ENCODE results near the gene GPSM3. TPM values are rescaled to one million over a fixed set of nuclear protein-coding genes. Genes with fewer than 3 reads are reported as not detected.

GPSM3 gene
- total and polyA plus RNA-seq, 2 of the 13 experiments (the other 11 are each of a cell fraction or from before 2014, with no cell fraction given) = 0.18 to 6.2 TPM

DNA sequence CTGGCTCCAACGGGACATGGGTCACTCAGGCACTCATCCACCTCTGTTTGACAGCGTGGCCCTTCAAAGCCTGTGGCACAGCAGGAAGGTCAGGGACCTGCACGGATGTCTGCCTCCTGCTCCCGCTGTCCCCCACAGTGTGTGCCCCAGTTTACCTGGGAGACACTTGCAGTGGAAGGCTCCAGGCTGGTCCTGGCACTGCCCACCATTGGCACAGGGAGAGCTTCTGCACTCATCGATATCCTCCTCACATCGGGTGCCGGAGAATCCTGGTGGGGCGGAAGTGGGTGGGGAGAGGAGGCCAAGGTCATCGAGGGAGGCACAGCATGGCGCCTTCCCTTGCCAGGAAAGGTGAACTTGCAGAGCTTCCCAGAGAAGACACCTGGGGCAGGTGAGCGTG lies 24.6 kb upstream of the GPSM3 start:
- Histone ChIP-seq H3K36me3 (replicated peaks in 1 of 2; ENCODE audit: control insufficient read depth in 1 of 2, insufficient read depth in 2 of 2, low read length in 2 of 2) (no peaks in the 10 kb centered on the region), H4K20me1 (ENCODE audit: insufficient read depth, low read length) (no peaks in the 10 kb centered on the region), H3K9ac (ENCODE audit: insufficient read depth, low read depth, low read length) (no peak overlapping the region), H3K4me1 (ENCODE audit: insufficient read depth, low read length) (no peaks in the 10 kb centered on the region), H3K9me3 (ENCODE audit: low read length) (no peaks in the 10 kb centered on the region), H3K4me3 (replicated peaks in 1 of 3; ENCODE audit: insufficient read depth in 1 of 3, low read depth in 2 of 3, low read length in 3 of 3) (no peak overlapping the region), H3K79me2 (ENCODE audit: insufficient read depth, low read length) (no peaks in the 10 kb centered on the region), H3K27me3 (ENCODE audit: control insufficient read depth in 1 of 2, insufficient read depth in 2 of 2, low read length in 2 of 2) (peaks cover 12 to 68% of the 10 kb centered on the region in 2 experiments; a peak in 4 of 5 replicates), H2AFZ (ENCODE audit: low read length) (no peak overlapping the region), H3K4me2 (ENCODE audit: low read depth, low read length) (no peak overlapping the region), H3K27ac (ENCODE audit: extremely low read length, insufficient read depth, low read length) (no peak overlapping the region)
- ATAC-seq = no peak
- in situ Hi-C loops (cut with HindIII; ENCODE audit: extremely low pct_ligation_motif_present, low pct_unique_long_range_greater_than_20kb) = no loop called here
- ChIA-PET POLR2A (no interaction called here), CTCF (ENCODE audit: low intra/inter-chr PET ratio, low total read pairs) (no interaction called here)
- TF ChIP-seq, protein P1, sequence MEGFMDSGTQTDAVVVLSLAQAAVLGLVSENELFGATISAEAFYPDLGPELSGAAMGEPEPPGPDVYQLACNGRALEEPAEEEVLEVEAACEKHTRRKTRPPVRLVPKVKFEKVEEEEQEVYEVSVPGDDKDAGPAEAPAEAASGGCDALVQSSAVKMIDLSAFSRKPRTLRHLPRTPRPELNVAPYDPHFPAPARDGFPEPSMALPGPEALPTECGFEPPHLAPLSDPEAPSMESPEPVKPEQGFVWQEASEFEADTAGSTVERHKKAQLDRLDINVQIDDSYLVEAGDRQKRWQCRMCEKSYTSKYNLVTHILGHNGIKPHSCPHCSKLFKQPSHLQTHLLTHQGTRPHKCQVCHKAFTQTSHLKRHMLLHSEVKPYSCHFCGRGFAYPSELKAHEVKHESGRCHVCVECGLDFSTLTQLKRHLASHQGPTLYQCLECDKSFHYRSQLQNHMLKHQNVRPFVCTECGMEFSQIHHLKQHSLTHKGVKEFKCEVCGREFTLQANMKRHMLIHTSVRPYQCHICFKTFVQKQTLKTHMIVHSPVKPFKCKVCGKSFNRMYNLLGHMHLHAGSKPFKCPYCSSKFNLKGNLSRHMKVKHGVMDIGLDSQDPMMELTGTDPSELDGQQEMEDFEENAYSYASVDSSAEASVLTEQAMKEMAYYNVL (CRISPR knock-in tag; IDR thresholded peaks at IDR 0.05; ENCODE audit: borderline replicate concordance) = no peak
- TF ChIP-seq, protein P2, sequence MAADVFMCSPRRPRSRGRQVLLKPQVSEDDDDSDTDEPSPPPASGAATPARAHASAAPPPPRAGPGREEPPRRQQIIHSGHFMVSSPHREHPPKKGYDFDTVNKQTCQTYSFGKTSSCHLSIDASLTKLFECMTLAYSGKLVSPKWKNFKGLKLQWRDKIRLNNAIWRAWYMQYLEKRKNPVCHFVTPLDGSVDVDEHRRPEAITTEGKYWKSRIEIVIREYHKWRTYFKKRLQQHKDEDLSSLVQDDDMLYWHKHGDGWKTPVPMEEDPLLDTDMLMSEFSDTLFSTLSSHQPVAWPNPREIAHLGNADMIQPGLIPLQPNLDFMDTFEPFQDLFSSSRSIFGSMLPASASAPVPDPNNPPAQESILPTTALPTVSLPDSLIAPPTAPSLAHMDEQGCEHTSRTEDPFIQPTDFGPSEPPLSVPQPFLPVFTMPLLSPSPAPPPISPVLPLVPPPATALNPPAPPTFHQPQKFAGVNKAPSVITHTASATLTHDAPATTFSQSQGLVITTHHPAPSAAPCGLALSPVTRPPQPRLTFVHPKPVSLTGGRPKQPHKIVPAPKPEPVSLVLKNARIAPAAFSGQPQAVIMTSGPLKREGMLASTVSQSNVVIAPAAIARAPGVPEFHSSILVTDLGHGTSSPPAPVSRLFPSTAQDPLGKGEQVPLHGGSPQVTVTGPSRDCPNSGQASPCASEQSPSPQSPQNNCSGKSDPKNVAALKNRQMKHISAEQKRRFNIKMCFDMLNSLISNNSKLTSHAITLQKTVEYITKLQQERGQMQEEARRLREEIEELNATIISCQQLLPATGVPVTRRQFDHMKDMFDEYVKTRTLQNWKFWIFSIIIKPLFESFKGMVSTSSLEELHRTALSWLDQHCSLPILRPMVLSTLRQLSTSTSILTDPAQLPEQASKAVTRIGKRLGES (CRISPR knock-in tag; IDR thresholded peaks at IDR 0.05; ENCODE audit: borderline replicate concordance) = no peak
- TF ChIP-seq ZNF33B (CRISPR knock-in tag; IDR thresholded peaks at IDR 0.05) = no peak
- BruUV-seq (replicated peaks) = no TSS peak
- WGBS (ENCODE audit: low lambda C conversion rate) = 21% methylated on average over 11 of the region's 11 CpGs
- intact Hi-C loops (cut with micrococcal nuclease; ENCODE audit: unreplicated experiment) = no loop called here
- FAIRE-seq = no peak
- no peak for DNase-seq (ENCODE audit: low spot score)
